Urothelium cell line (cell line): Measurements from ENCODE around the gene CROCC.

ENCODE experiments used
- DNase-seq: peaks from one replicate; pipeline ENCODE4 v3.0.0; 2011; ENCODE audit warnings: low spot score, mixed read lengths
- FAIRE-seq: peaks from 2 replicates; lab custom pipeline; 2011; peaks lifted over from hg19 to GRCh38; lab: Jason Lieb, UNC

Gene CROCC

GRCh38 chr1:16965486-16966067 is 43.8 kb downstream of the CROCC start:
- FAIRE-seq (no peak), DNase-seq (no peak)

GRCh38 chr1:16966282-16966681 is 44.6 kb downstream of the CROCC start:
- no peak for DNase-seq
- no peak for FAIRE-seq

- DNase-seq (peak; percentile 91), FAIRE-seq (no peak)
These were observed 45.4 kb downstream of the CROCC start for GRCh38 chr1:16967095-16967575.

GRCh38 chr1:16967962-16968361 is 46.2 kb downstream of the CROCC start:
- DNase-seq: no peak
- FAIRE-seq: no peak

- no peak for FAIRE-seq
- no peak for DNase-seq
These were observed 46.6 kb downstream of the CROCC start for GRCh38 chr1:16968372-16968771.

- no peak for FAIRE-seq
- no peak for DNase-seq
These were observed 47.4 kb downstream of the CROCC start for GRCh38 chr1:16969057-16969611.

- FAIRE-seq (no peak), DNase-seq (no peak)
These were observed 47.9 kb downstream of the CROCC start for GRCh38 chr1:16969651-16970050.

GRCh38 chr1:16970132-16970910 is 48.6 kb downstream of the CROCC start:
- no peak for FAIRE-seq
- DNase-seq: no peak

- DNase-seq: no peak
These were observed 49.8 kb downstream of the CROCC start for GRCh38 chr1:16971341-16972188.

GRCh38 chr1:16972189-16972895 is 50.6 kb downstream of the CROCC start:
- FAIRE-seq (no peak), DNase-seq (no peak)

More at GRCh38 chr1:16971341-16972188, 49.8 kb downstream of the CROCC start:
- FAIRE-seq: no peak

GRCh38 chr1:16973215-16973614 is 51.5 kb downstream of the CROCC start:
- FAIRE-seq: no peak
- no peak for DNase-seq

- DNase-seq: no peak
- no peak for FAIRE-seq
These were observed 53.5 kb downstream of the CROCC start for GRCh38 chr1:16975211-16975610.

GRCh38 chr1:16975838-16976237 is 54.1 kb downstream of the CROCC start:
- DNase-seq: no peak
- no peak for FAIRE-seq

GRCh38 chr1:16976966-16977365 is 55.2 kb downstream of the CROCC start:
- DNase-seq: no peak
- FAIRE-seq: no peak

GRCh38 chr1:16977377-16977776 is 55.6 kb downstream of the CROCC start:
- no peak for DNase-seq
- no peak for FAIRE-seq

- DNase-seq (no peak), FAIRE-seq (no peak)
These were observed 56.4 kb downstream of the CROCC start for GRCh38 chr1:16978139-16978538.

GRCh38 chr1:16978567-16979474 is 57.1 kb downstream of the CROCC start:
- FAIRE-seq: no peak

GRCh38 chr1:16979475-16980327 is 58.0 kb downstream of the CROCC start:
- DNase-seq (peak; percentile 48), FAIRE-seq (no peak)

More at GRCh38 chr1:16978567-16979474, 57.1 kb downstream of the CROCC start:
- no peak for DNase-seq
